HG03575 (cell line): ENCODE results near the gene GEMIN8.

Experiments used
- ATAC-seq: cut with Tn5 transposase; IDR thresholded peaks from one replicate; pipeline ENCODE4 v1.9.1; 2021; ENCODE audit not compliant: unreplicated experiment, insufficient number of reproducible peaks, low FRiP score; ENCODE audit errors: extremely low read depth

Gene GEMIN8

GRCh38 chrX:13965531-13965930 lies 64.2 kb downstream of the GEMIN8 start:
- no peak for ATAC-seq

DNA sequence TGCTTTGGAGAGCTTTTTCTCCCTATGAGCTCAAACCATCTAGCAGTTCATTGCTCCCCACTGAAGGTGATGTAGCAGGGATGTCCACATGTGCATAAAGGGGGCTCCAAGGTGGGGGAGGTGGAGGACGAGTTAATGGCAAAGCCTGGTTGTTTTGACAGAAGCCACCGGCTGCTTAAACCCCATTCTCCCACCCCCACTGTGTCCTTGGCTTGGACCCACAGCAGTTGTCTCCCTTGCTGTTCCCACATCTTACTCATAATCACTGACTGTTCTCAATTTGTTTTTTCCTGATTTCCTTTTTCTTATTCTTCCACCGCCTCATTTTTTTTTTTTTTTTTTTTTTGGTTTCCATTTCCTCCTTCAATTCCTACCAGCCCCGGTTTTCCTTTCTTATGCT lies 72.7 kb downstream of the GEMIN8 start:
- no peak for ATAC-seq
